Spleen (tissue), 11 donors: Measurements from ENCODE around the gene FAM151A. TPM values are rescaled to one million over a fixed set of nuclear protein-coding genes. Genes with fewer than 3 reads are reported as not detected.

Experiments used
- DNase-seq: peaks from one replicate; pipeline ENCODE4 v3.0.0-alpha.2; 2020
- H3K27ac ChIP-seq, 8 donors: fragments of 200-600 bp; sonication (generic) in 7 of 8; 1 replicate in 4 of 8; 2 replicates in 4 of 8; pipeline versions ENCODE4 v1.5.0 to v1.8.0; 2016 to 2021; ENCODE audit warnings: inconsistent platforms in 4 of 8, mild to moderate bottlenecking in 4 of 8, moderate library complexity in 1 of 8
- H3K27me3 ChIP-seq, 7 donors: fragments of 200-600 bp; sonication (generic) in 6 of 7; replicated peaks in 1 of 7; 1 replicate in 4 of 7; 2 replicates in 3 of 7; pipeline versions ENCODE4 v1.5.0 to v1.8.0; 2016 to 2021; ENCODE audit warnings: inconsistent platforms in 3 of 7, mild to moderate bottlenecking in 1 of 7
- H3K36me3 ChIP-seq, 6 donors: fragments of 200-600 bp; sonication (generic) in 5 of 6; 1 replicate in 4 of 6; 2 replicates in 2 of 6; pipeline versions ENCODE4 v1.5.0 to v1.8.0; 2016 to 2021; ENCODE audit warnings: inconsistent platforms in 2 of 6
- H3K4me1 ChIP-seq, 6 donors: fragments of 200-600 bp; sonication (generic) in 5 of 6; 1 replicate in 3 of 6; 2 replicates in 3 of 6; pipeline versions ENCODE4 v1.5.0 to v1.8.0; 2016 to 2021; ENCODE audit warnings: inconsistent platforms in 3 of 6
- H3K4me3 ChIP-seq, 8 donors: fragments of 200-600 bp; sonication (generic) in 7 of 8; 1 replicate in 4 of 8; 2 replicates in 4 of 8; pipeline versions ENCODE4 v1.5.0 to v1.8.0; 2016 to 2021; ENCODE audit warnings: inconsistent platforms in 4 of 8, mild to moderate bottlenecking in 4 of 8, moderate library complexity in 2 of 8
- H3K9me3 ChIP-seq, 8 donors: fragments of 200-600 bp; sonication (generic) in 7 of 8; 1 replicate in 4 of 8; 2 replicates in 4 of 8; pipeline versions ENCODE4 v1.5.0 to v1.8.0; 2016 to 2021; ENCODE audit warnings: inconsistent platforms in 4 of 8
- CTCF ChIP-seq, 11 experiments: fragments of 200-600 bp in 7 of 11; fragments of 450-650 bp in 4 of 11; sonication (generic) in 4 of 11; IDR thresholded peaks in 8 of 11; conservative IDR thresholded peaks in 3 of 11; 1 replicate in 7 of 11; 2 replicates in 4 of 11; pipeline versions ENCODE4 v1.4.0 to v1.8.0; 2016 to 2021; ENCODE audit warnings: antibody characterized with exemption in 11 of 11, inconsistent platforms in 4 of 11, mild to moderate bottlenecking in 1 of 11
- POLR2A ChIP-seq, 3 donors: fragments of 450-650 bp; IDR thresholded peaks; one replicate each; pipeline ENCODE4 v1.5.1; 2017; ENCODE audit warnings: antibody characterized with exemption in 3 of 3, mild to moderate bottlenecking in 1 of 3
- POLR2AphosphoS5 ChIP-seq, 3 donors: sonication (generic); formaldehyde crosslinking; IDR thresholded peaks; one replicate each; pipeline ENCODE4 v1.5.1; 2017; ENCODE audit warnings: antibody characterized with exemption in 3 of 3
- WGBS, 5 donors: extraction: QIAGEN DNeasy Blood & Tissue Kit in 3 of 5; methylation state at CpG; one replicate each; pipeline versions ENCODE4 v1.1.5 to v1.1.7; 2013 to 2018; 5-methylcytosine and 5-hydroxymethylcytosine counted together
- intact Hi-C: fragments of 100-400 bp; cut with DNase I; formaldehyde crosslinking; loops from one replicate; pipeline ENCODE4 v1.15.0; 2023; ENCODE audit warnings: low total_unique reads
- polyA plus RNA-seq, 3 donors: library from polyadenylated mRNA; stranded (reverse); fragments of 200-250 nt; gene quantifications; one replicate each; pipeline ENCODE4 v1.2.1, GENCODE V29; 2013
- total RNA-seq, 7 donors: library from RNA; depleted of rRNA in 3 of 7; stranded (reverse); fragments of >200 nt in 3 of 7; fragmentation: NEBNext Ultra II Directional in 4 of 7; extraction: Animal tissue kit (Norgen Biotek cat#: 25700) in 4 of 7; gene quantifications; one replicate each; pipeline versions ENCODE4 v1.1.0 to v1.2.1, GENCODE V29; 2016 to 2021
- donor health status: healthy with polysubstance abuse.
- donor health status: DM: no; HTN: no; CAD: no; lungs with moderate emphysema.
- donor health status: DM: no; HTN: no; CAD: no.
- donor health status: Bipolar disorder and iron deficiency.
- donor health status: healthy.
- donor health status: DM: no; HTN: no; CAD: no.
- donor health status: DM: yes; HTN: yes; CAD: no.

Gene FAM151A
- total and polyA plus RNA-seq, 10 donors: 0.70 to 4.2 (median 0.97) TPM; not detected in 1

- Histone ChIP-seq H3K36me3 (no peaks in the 10 kb centered on the region), H3K4me1 (no peaks in the 10 kb centered on the region), H3K9me3 (no peaks in the 10 kb centered on the region), H3K4me3 (no peak overlapping the region), H3K27ac (no peak overlapping the region), H3K27me3 (no peaks in the 10 kb centered on the region)
- DNase-seq: no peak
- no peak for TF ChIP-seq POLR2AphosphoS5 (IDR thresholded peaks at IDR 0.05)
- TF ChIP-seq CTCF (IDR thresholded peaks at IDR 0.05 in 8 of 11, conservative IDR thresholded peaks at IDR 0.05 in 3 of 11): no peak
- no peak for TF ChIP-seq POLR2A (IDR thresholded peaks at IDR 0.05)
- 72 to 84% (median 77%) methylated on average over 6 of the region's 6 CpGs for WGBS, 5 donors
- intact Hi-C loops: no loop called here
Observed at GRCh38 chr1:54666333-54666732, 43.0 kb upstream of the FAM151A start.

GRCh38 chr1:54665852-54666251, 42.5 kb upstream of the FAM151A start:
- intact Hi-C loops: no loop called here
- TF ChIP-seq POLR2A (IDR thresholded peaks at IDR 0.05) (no peak), CTCF (IDR thresholded peaks at IDR 0.05 in 8 of 11, conservative IDR thresholded peaks at IDR 0.05 in 3 of 11) (no peak), POLR2AphosphoS5 (IDR thresholded peaks at IDR 0.05) (no peak)
- Histone ChIP-seq H3K27me3 (no peaks in the 10 kb centered on the region), H3K4me3 (no peak overlapping the region), H3K27ac (no peak overlapping the region), H3K4me1 (no peaks in the 10 kb centered on the region), H3K36me3 (no peaks in the 10 kb centered on the region), H3K9me3 (no peaks in the 10 kb centered on the region)
- DNase-seq: no peak
- WGBS, 5 donors: 83 to 98% (median 93%) methylated on average over 5 of the region's 5 CpGs

- H3K36me3 ChIP-seq: no peaks in the 10 kb centered on the region
- H3K4me1 ChIP-seq: no peaks in the 10 kb centered on the region
- no peak for TF ChIP-seq CTCF (IDR thresholded peaks at IDR 0.05 in 8 of 11, conservative IDR thresholded peaks at IDR 0.05 in 3 of 11)
- no peak for TF ChIP-seq POLR2AphosphoS5 (IDR thresholded peaks at IDR 0.05)
- TF ChIP-seq POLR2A (IDR thresholded peaks at IDR 0.05): no peak
- H3K27ac ChIP-seq: no peak overlapping the region
- H3K27me3 ChIP-seq: no peaks in the 10 kb centered on the region
- peaks cover 0 to 6% (median 0%) of the 10 kb centered on the region in 8 donors for H3K9me3 ChIP-seq
- 85 to 92% (median 88%) methylated on average over 4 of the region's 4 CpGs for WGBS, 5 donors
- intact Hi-C loops: no loop called here
- no peak for DNase-seq
- no peak overlapping the region for H3K4me3 ChIP-seq
Observed at GRCh38 chr1:54664364-54664763, 41.0 kb upstream of the FAM151A start.

GRCh38 chr1:54663725-54664124, 40.4 kb upstream of the FAM151A start:
- no peak for TF ChIP-seq POLR2A (IDR thresholded peaks at IDR 0.05)
- TF ChIP-seq POLR2AphosphoS5 (IDR thresholded peaks at IDR 0.05): no peak
- no peak for TF ChIP-seq CTCF (IDR thresholded peaks at IDR 0.05 in 8 of 11, conservative IDR thresholded peaks at IDR 0.05 in 3 of 11)
- H3K36me3 ChIP-seq: no peaks in the 10 kb centered on the region
- 75 to 94% (median 81%) methylated on average over 4 of the region's 4 CpGs for WGBS, 5 donors
- H3K27me3 ChIP-seq: no peaks in the 10 kb centered on the region
- H3K4me3 ChIP-seq: no peak overlapping the region
- intact Hi-C loops: no loop called here
- no peak overlapping the region for H3K27ac ChIP-seq
- peaks cover 0 to 11% (median under 1%) of the 10 kb centered on the region in 8 donors for H3K9me3 ChIP-seq
- DNase-seq: no peak
- no peaks in the 10 kb centered on the region for H3K4me1 ChIP-seq
